MM.1S (cell line): ENCODE results near the gene RAD9B.

Source experiments
- DNase-seq: peaks from one replicate; pipeline ENCODE4 v3.0.0-alpha.2; 2015
- H2AFZ ChIP-seq: fragments of 300-600 bp; sonication (generic); 2 replicates; pipeline ENCODE4 v1.6.0; 2016; ENCODE audit warnings: antibody characterized with exemption, low read length
- H3F3A ChIP-seq: fragments of 300-600 bp; sonication (generic); 2 replicates; pipeline ENCODE4 v1.6.1; 2016; ENCODE audit warnings: mild to moderate bottlenecking, antibody characterized with exemption, low read length, moderate library complexity, mixed read lengths; ENCODE audit not compliant: insufficient read depth
- H3K27ac ChIP-seq: fragments of 300-600 bp; sonication (generic); 2 replicates; pipeline ENCODE4 v1.5.1; 2016; ENCODE audit warnings: mild to moderate bottlenecking, low read length
- H3K27me3 ChIP-seq: fragments of 300-600 bp; sonication (generic); replicated peaks from 2 replicates; pipeline ENCODE4 v1.6.0; 2016; ENCODE audit warnings: low read length; ENCODE audit not compliant: insufficient read depth
- H3K36me3 ChIP-seq: fragments of 300-600 bp; sonication (generic); replicated peaks from 2 replicates; pipeline ENCODE4 v1.6.1; 2016; ENCODE audit warnings: mild to moderate bottlenecking, low read length, mixed read lengths; ENCODE audit not compliant: insufficient read depth
- H3K4me1 ChIP-seq: fragments of 300-600 bp; sonication (generic); 2 replicates; pipeline ENCODE4 v1.6.1; 2016; ENCODE audit warnings: low read length, mixed read lengths
- H3K4me2 ChIP-seq: fragments of 300-600 bp; sonication (generic); 2 replicates; pipeline ENCODE4 v1.6.0; 2016; ENCODE audit warnings: low read depth, low read length
- H3K4me3 ChIP-seq: fragments of 300-600 bp; sonication (generic); 2 replicates; pipeline ENCODE4 v1.5.1; 2016; ENCODE audit warnings: low read length, mixed read lengths
- H3K79me2 ChIP-seq: fragments of 300-600 bp; sonication (generic); 2 replicates; pipeline ENCODE4 v1.6.1; 2016; ENCODE audit warnings: mixed run types, low read length, mixed read lengths
- H3K9ac ChIP-seq: fragments of 300-600 bp; sonication (generic); 2 replicates; pipeline ENCODE4 v1.6.1; 2016; ENCODE audit warnings: low read length, mixed read lengths
- H3K9me2 ChIP-seq: fragments of 300-600 bp; sonication (generic); replicated peaks from 2 replicates; pipeline ENCODE4 v1.6.1; 2016; ENCODE audit warnings: mild to moderate bottlenecking, low read length, mixed read lengths; ENCODE audit not compliant: insufficient read depth
- H3K9me3 ChIP-seq: fragments of 300-600 bp; sonication (generic); replicated peaks from 2 replicates; pipeline ENCODE4 v1.6.1; 2016; ENCODE audit warnings: mild to moderate bottlenecking, low read length, mixed read lengths; ENCODE audit not compliant: insufficient read depth
- H4K20me1 ChIP-seq: fragments of 300-600 bp; sonication (generic); 2 replicates; pipeline ENCODE4 v1.6.1; 2016; ENCODE audit warnings: mild to moderate bottlenecking, low read length, moderate library complexity, mixed read lengths; ENCODE audit not compliant: insufficient read depth
- EZH2 ChIP-seq: fragments of 300-600 bp; sonication (generic); optimal IDR thresholded peaks from 2 replicates; pipeline ENCODE3; 2017; ENCODE audit warnings: low read depth, mild to moderate bottlenecking, antibody characterized with exemption, low read length, mixed read lengths
- EZH2phosphoT487 ChIP-seq: fragments of 300-600 bp; sonication (generic); IDR thresholded peaks from 2 replicates; pipeline ENCODE4 v1.6.1; 2018; ENCODE audit warnings: antibody characterized with exemption, low read length
- TF ChIP-seq, protein P1 (sequence below): fragments of 300-600 bp; sonication (generic); IDR thresholded peaks from 2 replicates; pipeline ENCODE4 v1.5.1; 2016; ENCODE audit warnings: antibody characterized with exemption, low read length, mixed read lengths

The RAD9B gene

GRCh38 chr12:110549716-110550115 lies 47.6 kb downstream of the RAD9B start:
- Histone ChIP-seq H3K4me1 (peaks cover 6% of the 10 kb centered on the region; the same call in 1 of the 2 replicates), H3K27me3 (no peaks in the 10 kb centered on the region), H3K9me2 (no peaks in the 10 kb centered on the region), H3F3A (peaks cover 5% of the 10 kb centered on the region; the same call in 1 of the 2 replicates), H3K9me3 (no peaks in the 10 kb centered on the region), H2AFZ (no peak overlapping the region), H3K4me3 (no peak overlapping the region), H3K36me3 (no peaks in the 10 kb centered on the region), H3K9ac (no peak overlapping the region), H3K4me2 (peak overlapping the region; percentile 50; the same call in 1 of the 2 replicates), H3K27ac (peak overlapping the region; percentile 35; the same call in 1 of the 2 replicates), H4K20me1 (no peaks in the 10 kb centered on the region), H3K79me2 (peaks cover 48% of the 10 kb centered on the region)
- DNase-seq, result peak; percentile 29
- TF ChIP-seq EZH2phosphoT487, result no peak
- no peak for TF ChIP-seq EZH2
- TF ChIP-seq, protein P1, sequence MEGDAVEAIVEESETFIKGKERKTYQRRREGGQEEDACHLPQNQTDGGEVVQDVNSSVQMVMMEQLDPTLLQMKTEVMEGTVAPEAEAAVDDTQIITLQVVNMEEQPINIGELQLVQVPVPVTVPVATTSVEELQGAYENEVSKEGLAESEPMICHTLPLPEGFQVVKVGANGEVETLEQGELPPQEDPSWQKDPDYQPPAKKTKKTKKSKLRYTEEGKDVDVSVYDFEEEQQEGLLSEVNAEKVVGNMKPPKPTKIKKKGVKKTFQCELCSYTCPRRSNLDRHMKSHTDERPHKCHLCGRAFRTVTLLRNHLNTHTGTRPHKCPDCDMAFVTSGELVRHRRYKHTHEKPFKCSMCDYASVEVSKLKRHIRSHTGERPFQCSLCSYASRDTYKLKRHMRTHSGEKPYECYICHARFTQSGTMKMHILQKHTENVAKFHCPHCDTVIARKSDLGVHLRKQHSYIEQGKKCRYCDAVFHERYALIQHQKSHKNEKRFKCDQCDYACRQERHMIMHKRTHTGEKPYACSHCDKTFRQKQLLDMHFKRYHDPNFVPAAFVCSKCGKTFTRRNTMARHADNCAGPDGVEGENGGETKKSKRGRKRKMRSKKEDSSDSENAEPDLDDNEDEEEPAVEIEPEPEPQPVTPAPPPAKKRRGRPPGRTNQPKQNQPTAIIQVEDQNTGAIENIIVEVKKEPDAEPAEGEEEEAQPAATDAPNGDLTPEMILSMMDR, result no peak

DNA sequence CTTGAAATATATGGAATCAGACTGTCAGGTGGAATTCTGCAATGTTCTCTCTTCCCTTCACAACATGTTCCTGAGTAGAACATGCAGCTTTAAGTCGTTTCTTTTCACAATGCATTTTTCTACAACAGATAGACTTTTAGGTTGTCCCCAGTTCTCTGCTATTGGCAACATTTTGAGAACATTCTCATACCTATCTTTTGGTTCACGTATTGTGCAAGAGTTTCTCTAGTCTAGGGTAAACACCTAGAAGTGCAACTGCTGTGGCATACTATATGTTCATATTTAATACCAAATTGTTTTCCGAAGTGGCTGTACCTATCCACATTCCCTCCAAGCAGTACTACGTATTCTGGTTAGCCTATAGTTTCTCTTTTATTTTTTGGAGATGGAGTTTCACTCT lies 48.9 kb downstream of the RAD9B start:
- no peak overlapping the region for H2AFZ ChIP-seq
- no peaks in the 10 kb centered on the region for H3K36me3 ChIP-seq
- H3K4me3 ChIP-seq, result no peak overlapping the region
- peak overlapping the region; percentile 50; the same call in 1 of the 2 replicates for H3K4me2 ChIP-seq
- H3F3A ChIP-seq, result peaks cover 5% of the 10 kb centered on the region; the same call in 1 of the 2 replicates
- H3K9ac ChIP-seq, result no peak overlapping the region
- no peaks in the 10 kb centered on the region for H3K9me3 ChIP-seq
- peaks cover 54% of the 10 kb centered on the region for H3K79me2 ChIP-seq
- no peak overlapping the region for H3K27ac ChIP-seq
- no peak for DNase-seq
- no peaks in the 10 kb centered on the region for H4K20me1 ChIP-seq
- TF ChIP-seq, protein P1, result no peak
- TF ChIP-seq EZH2 (no peak), EZH2phosphoT487 (no peak)
- no peaks in the 10 kb centered on the region for H3K9me2 ChIP-seq
- H3K27me3 ChIP-seq, result no peaks in the 10 kb centered on the region
- H3K4me1 ChIP-seq, result peaks cover 6% of the 10 kb centered on the region; the same call in 1 of the 2 replicates
